ENCODE data around the gene CTDSP1. TPM values are rescaled to one million over a fixed set of nuclear protein-coding genes. Genes with fewer than 3 reads are reported as not detected.

CTDSP1 gene
- total RNA-seq, 1 experiment from 2014 or later, result 52.3 TPM

DNA sequence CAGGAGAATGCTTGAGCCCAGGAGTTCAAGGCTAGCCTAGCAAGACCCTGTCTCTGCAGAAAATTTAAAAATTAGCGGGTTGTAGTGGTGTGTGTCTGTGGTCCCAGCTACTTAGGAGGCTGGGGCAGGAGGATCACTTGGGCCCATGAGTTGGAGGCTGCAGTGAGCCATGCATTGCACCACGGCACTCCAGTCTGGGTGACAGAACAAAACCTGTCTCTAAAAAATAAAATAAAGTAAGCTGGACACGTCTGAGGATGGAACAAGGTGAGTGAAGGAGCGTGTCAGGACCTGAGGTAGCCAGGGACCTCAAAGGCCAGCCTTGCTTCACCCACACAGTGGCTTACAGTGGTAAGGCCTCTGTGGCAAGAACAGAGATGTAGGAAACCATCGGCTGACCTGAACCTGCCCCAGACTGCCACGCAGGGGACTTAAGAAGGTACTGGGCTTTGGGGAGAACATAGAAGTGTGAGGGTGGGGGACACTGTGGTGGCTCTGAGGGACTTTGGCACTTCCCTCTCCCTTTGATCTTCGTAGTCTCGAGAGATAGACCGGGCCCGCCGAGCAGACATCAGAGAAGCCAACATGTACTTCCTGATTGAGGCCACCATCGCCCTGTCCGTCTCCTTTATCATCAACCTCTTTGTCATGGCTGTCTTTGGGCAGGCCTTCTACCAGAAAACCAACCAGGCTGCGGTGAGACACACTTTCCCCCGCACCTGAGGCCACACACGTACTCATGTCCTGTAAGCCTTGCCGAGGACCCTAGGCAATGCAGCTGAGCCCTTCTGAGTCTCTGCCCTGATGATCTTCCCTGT lies 10.1 kb upstream of the CTDSP1 start:
- no peak overlapping the region for H3K18ac ChIP-seq (ENCODE audit: insufficient read length, low read depth, low read length)
- H3K27me3 ChIP-seq (ENCODE audit: insufficient read depth, low read length), result peaks cover 2% of the 10 kb centered on the region; the same call in 1 of the 2 replicates
- H2BK20ac ChIP-seq (ENCODE audit: low read depth, low read length, poor library complexity, severe bottlenecking), result no peak overlapping the region
- H2AK5ac ChIP-seq (ENCODE audit: insufficient read length, low read length), result no peak overlapping the region
- no peak overlapping the region for H3K56ac ChIP-seq (ENCODE audit: insufficient read length, low read depth, low read length)
- H2BK12ac ChIP-seq (ENCODE audit: insufficient read length, low read depth, low read length), result no peak overlapping the region
- H3K4me1 ChIP-seq (ENCODE audit: insufficient read depth, low read length), result no peaks in the 10 kb centered on the region
- no peak overlapping the region for H2BK120ac ChIP-seq (ENCODE audit: low read depth, low read length, poor library complexity, severe bottlenecking)
- H3K27ac ChIP-seq (ENCODE audit: insufficient read length, low read depth, low read length), result no peak overlapping the region
- Mint-ChIP-seq H3K36me3 (ENCODE audit: insufficient read depth in 1 of 3, low read depth in 3 of 3) (no peaks in the 10 kb centered on the region), H3K9me3 (no peaks in the 10 kb centered on the region; a peak in 1 of 5 replicates), H3K4me1 (peaks cover 11 to 24% of the 10 kb centered on the region in 2 experiments), H3K27ac (no peak overlapping the region), H3K4me3 (no peak overlapping the region; a peak in 1 of 5 replicates), H3K27me3 (ENCODE audit: low read depth) (peaks cover 43% of the 10 kb centered on the region)
- H3K4ac ChIP-seq (ENCODE audit: low read depth, low read length), result no peak overlapping the region
- H3K9me3 ChIP-seq (ENCODE audit: control insufficient read depth, low read depth, low read length), result no peaks in the 10 kb centered on the region
- H3T11ph ChIP-seq (ENCODE audit: low read length), result no peak overlapping the region
- TF ChIP-seq, protein P1, sequence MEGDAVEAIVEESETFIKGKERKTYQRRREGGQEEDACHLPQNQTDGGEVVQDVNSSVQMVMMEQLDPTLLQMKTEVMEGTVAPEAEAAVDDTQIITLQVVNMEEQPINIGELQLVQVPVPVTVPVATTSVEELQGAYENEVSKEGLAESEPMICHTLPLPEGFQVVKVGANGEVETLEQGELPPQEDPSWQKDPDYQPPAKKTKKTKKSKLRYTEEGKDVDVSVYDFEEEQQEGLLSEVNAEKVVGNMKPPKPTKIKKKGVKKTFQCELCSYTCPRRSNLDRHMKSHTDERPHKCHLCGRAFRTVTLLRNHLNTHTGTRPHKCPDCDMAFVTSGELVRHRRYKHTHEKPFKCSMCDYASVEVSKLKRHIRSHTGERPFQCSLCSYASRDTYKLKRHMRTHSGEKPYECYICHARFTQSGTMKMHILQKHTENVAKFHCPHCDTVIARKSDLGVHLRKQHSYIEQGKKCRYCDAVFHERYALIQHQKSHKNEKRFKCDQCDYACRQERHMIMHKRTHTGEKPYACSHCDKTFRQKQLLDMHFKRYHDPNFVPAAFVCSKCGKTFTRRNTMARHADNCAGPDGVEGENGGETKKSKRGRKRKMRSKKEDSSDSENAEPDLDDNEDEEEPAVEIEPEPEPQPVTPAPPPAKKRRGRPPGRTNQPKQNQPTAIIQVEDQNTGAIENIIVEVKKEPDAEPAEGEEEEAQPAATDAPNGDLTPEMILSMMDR (conservative IDR thresholded peaks at IDR 0.05), result no peak
- no peak overlapping the region for H3K9ac ChIP-seq (ENCODE audit: extremely low read depth, insufficient read length, low read length)
- DNase-seq, result no peak
- no peak overlapping the region for H3K4me2 ChIP-seq (ENCODE audit: insufficient read depth, insufficient read length, low read length)
- H2BK5ac ChIP-seq (ENCODE audit: insufficient read length, low read length), result no peak overlapping the region
- no peak overlapping the region for H3K14ac ChIP-seq (ENCODE audit: insufficient read depth, low read length)
- H3K79me2 ChIP-seq (ENCODE audit: insufficient read depth, low read length), result no peaks in the 10 kb centered on the region
- no CpG with 5 or more reads among the region's 17 CpGs for WGBS (ENCODE audit: extremely low coverage, insufficient read length, low lambda C conversion rate)
- H4K5ac ChIP-seq (ENCODE audit: insufficient read length, low read depth, low read length), result no peak overlapping the region
- H3K23me2 ChIP-seq (ENCODE audit: insufficient read length, low read depth, low read length, poor library complexity, severe bottlenecking), result peaks cover 6% of the 10 kb centered on the region
- H2AFZ ChIP-seq (ENCODE audit: low read length), result no peak overlapping the region
- no peaks in the 10 kb centered on the region for H4K20me1 ChIP-seq (ENCODE audit: control insufficient read depth, insufficient read depth, insufficient read length)
- H3K79me1 ChIP-seq (ENCODE audit: insufficient read depth, low read depth, low read length, poor library complexity, severe bottlenecking), result no peaks in the 10 kb centered on the region
- no peak overlapping the region for H4K8ac ChIP-seq (replicated peaks; ENCODE audit: insufficient read length, low read depth, low read length)
- H4K91ac ChIP-seq (ENCODE audit: insufficient read length, low read depth, low read length), result no peak overlapping the region
- no peak overlapping the region for H3K23ac ChIP-seq (ENCODE audit: insufficient read length, low read depth, low read length)
- H2BK15ac ChIP-seq (ENCODE audit: low read depth, low read length), result no peak overlapping the region

Measured in H9 (cell line).